Lung (tissue), 12 donors: Measurements from ENCODE around the gene MRPL51. TPM values are rescaled to one million over a fixed set of nuclear protein-coding genes. Genes with fewer than 3 reads are reported as not detected.

Source experiments
- ATAC-seq: fragments of 200-7000 bp; cut with Tn5 transposase; one replicate; pipeline ENCODE4 v1.9.1; 2020; ENCODE audit warnings: moderate number of reproducible peaks; ENCODE audit not compliant: insufficient read depth, low FRiP score
- DNase-seq, 3 donors: peaks; one replicate each; pipeline ENCODE4 v3.0.0-alpha.2; 2013 to 2017
- H3K27ac ChIP-seq, 2 donors: one replicate each; pipeline ENCODE4 v1.5.1; 2013; ENCODE audit warnings: mild to moderate bottlenecking in 2 of 2, moderate library complexity in 2 of 2, control low read depth in 1 of 2, inconsistent platforms in 1 of 2, low read depth in 1 of 2, low read length in 1 of 2
- H3K27me3 ChIP-seq, 3 donors: one replicate each; pipeline ENCODE4 v1.5.1; 2013; ENCODE audit warnings: low read length in 2 of 3; ENCODE audit not compliant: control insufficient read depth in 3 of 3, insufficient read depth in 3 of 3
- H3K36me3 ChIP-seq, 4 donors: one replicate each; pipeline ENCODE4 v1.5.1; 2013; ENCODE audit warnings: low read length in 4 of 4, mild to moderate bottlenecking in 1 of 4, moderate library complexity in 1 of 4; ENCODE audit not compliant: control insufficient read depth in 4 of 4, insufficient read depth in 4 of 4
- H3K4me1 ChIP-seq, 5 donors: one replicate each; pipeline ENCODE4 v1.5.1; 2013; ENCODE audit warnings: low read length in 5 of 5, mild to moderate bottlenecking in 2 of 5, moderate library complexity in 1 of 5; ENCODE audit not compliant: control insufficient read depth in 5 of 5, insufficient read depth in 5 of 5
- H3K4me3 ChIP-seq: one replicate; pipeline ENCODE4 v1.5.1; 2013; ENCODE audit warnings: mild to moderate bottlenecking, control low read depth, moderate library complexity
- H3K9ac ChIP-seq, 2 donors: one replicate each; pipeline ENCODE4 v1.5.1; 2013; ENCODE audit warnings: low read length in 2 of 2, control low read depth in 1 of 2; ENCODE audit not compliant: insufficient read depth in 1 of 2
- H3K9me3 ChIP-seq, 4 donors: one replicate each; pipeline ENCODE4 v1.5.1; 2013; ENCODE audit warnings: low read length in 3 of 4, mild to moderate bottlenecking in 1 of 4, moderate library complexity in 1 of 4; ENCODE audit not compliant: control insufficient read depth in 4 of 4, insufficient read depth in 3 of 4
- WGBS, 2 donors: extraction: QIAGEN DNeasy Blood & Tissue Kit; methylation state at CpG; one replicate each; pipeline ENCODE4 v1.1.7; 2013; 5-methylcytosine and 5-hydroxymethylcytosine counted together
- polyA plus RNA-seq, 2 donors: library from polyadenylated mRNA; stranded (reverse); fragments of 200-250 nt; gene quantifications; one replicate each; pipeline ENCODE4 v1.2.1, GENCODE V29; 2013
- total RNA-seq, 2 donors: library from RNA; depleted of rRNA in 1 of 2; stranded (reverse); fragments of >200 nt in 1 of 2; gene quantifications; one replicate each; pipeline ENCODE4 v1.2.1, GENCODE V29; 2014 to 2021
- TF ChIP-seq, protein P1 (sequence below): IDR thresholded peaks from 2 replicates; pipeline ENCODE4 v1.5.1; 2012; ENCODE audit warnings: mild to moderate bottlenecking; ENCODE audit errors: control extremely low read depth, extremely low read depth
- donor health status: control.
- donor health status: control.
- donor health status: Bipolar disorder and iron deficiency.
- donor health status: healthy.
- donor health status: DM: yes; HTN: yes; CAD: no.

MRPL51 gene
- total and polyA plus RNA-seq, 4 donors = 34.5 to 123 (median 91.7) TPM

- 85 to 90% methylated on average over 11 of the region's 11 CpGs for WGBS, 2 donors
- no peak for DNase-seq
- no peaks in the 10 kb centered on the region for H3K36me3 ChIP-seq
- no peak for ATAC-seq
- TF ChIP-seq, protein P1, sequence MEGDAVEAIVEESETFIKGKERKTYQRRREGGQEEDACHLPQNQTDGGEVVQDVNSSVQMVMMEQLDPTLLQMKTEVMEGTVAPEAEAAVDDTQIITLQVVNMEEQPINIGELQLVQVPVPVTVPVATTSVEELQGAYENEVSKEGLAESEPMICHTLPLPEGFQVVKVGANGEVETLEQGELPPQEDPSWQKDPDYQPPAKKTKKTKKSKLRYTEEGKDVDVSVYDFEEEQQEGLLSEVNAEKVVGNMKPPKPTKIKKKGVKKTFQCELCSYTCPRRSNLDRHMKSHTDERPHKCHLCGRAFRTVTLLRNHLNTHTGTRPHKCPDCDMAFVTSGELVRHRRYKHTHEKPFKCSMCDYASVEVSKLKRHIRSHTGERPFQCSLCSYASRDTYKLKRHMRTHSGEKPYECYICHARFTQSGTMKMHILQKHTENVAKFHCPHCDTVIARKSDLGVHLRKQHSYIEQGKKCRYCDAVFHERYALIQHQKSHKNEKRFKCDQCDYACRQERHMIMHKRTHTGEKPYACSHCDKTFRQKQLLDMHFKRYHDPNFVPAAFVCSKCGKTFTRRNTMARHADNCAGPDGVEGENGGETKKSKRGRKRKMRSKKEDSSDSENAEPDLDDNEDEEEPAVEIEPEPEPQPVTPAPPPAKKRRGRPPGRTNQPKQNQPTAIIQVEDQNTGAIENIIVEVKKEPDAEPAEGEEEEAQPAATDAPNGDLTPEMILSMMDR = no peak
- H3K27me3 ChIP-seq = no peaks in the 10 kb centered on the region
- H3K27ac ChIP-seq = no peak overlapping the region
- no peaks in the 10 kb centered on the region for H3K9me3 ChIP-seq
- H3K4me1 ChIP-seq = peaks cover 4 to 12% (median 5%) of the 10 kb centered on the region in 5 donors
- no peak overlapping the region for H3K4me3 ChIP-seq
- H3K9ac ChIP-seq = no peak overlapping the region
These were observed 20.6 kb downstream of the MRPL51 start for GRCh38 chr12:6472491-6472890.

DNA sequence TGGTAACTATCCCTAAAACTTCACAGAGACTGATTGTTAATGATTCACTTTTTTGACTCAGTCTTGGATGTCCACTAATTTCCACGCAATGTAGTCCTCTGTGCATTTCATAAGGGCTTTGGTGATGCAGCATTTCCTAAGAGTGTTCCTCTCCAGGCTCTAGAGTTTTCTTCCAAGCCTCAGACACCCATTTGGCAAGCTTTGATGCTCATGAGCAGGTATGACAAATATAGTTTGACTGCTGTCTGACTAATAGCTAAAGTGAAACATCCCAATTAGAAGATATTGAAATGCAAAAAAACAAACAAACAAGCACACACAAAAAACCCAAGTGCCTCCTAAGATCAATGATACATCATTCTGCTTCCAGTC is 21.1 kb downstream of the MRPL51 start:
- TF ChIP-seq, protein P1 = no peak
- H3K27me3 ChIP-seq = no peaks in the 10 kb centered on the region
- H3K9ac ChIP-seq = no peak overlapping the region
- no peak overlapping the region for H3K4me3 ChIP-seq
- H3K9me3 ChIP-seq = no peaks in the 10 kb centered on the region
- ATAC-seq = no peak
- H3K36me3 ChIP-seq = no peaks in the 10 kb centered on the region
- no peak for DNase-seq
- no peak overlapping the region for H3K27ac ChIP-seq
- WGBS, 2 donors = 41 to 78% methylated on average over 1 of the region's 1 CpG
- H3K4me1 ChIP-seq = peaks cover 4 to 12% (median 5%) of the 10 kb centered on the region in 5 donors

GRCh38 chr12:6470375-6471163 is 22.5 kb downstream of the MRPL51 start, which contains the start of gene VAMP1:
Gene VAMP1, minus strand, starts transcription at chr12:6470677. Its CDS starts 146 bp downstream, at chr12:6470531.
- Histone ChIP-seq H3K9me3 (no peaks in the 10 kb centered on the region), H3K36me3 (peaks cover 0 to 8% (median 5%) of the 10 kb centered on the region in 4 donors), H3K27me3 (no peaks in the 10 kb centered on the region), H3K27ac (peak within 1 kb of the TSS; percentile 86 to 91), H3K4me1 (peaks cover 4 to 12% (median 7%) of the 10 kb centered on the region in 5 donors), H3K9ac (peak within 1 kb of the TSS; percentile 27 to 87), H3K4me3 (peak within 1 kb of the TSS; percentile 58)
- WGBS, 2 donors = 0% methylated on average over 69 of the region's 69 CpGs
- DNase-seq (peak; percentile 98 to 99 (median 99)), ATAC-seq (peak; percentile 96)
- TF ChIP-seq, protein P1 = no peak
